ENCODE measurements around the gene EIF2S2.

GRCh38 chr20:34145280-34145819 lies 33.3 kb upstream of the EIF2S2 start:
- TF ChIP-seq EZH2phosphoT487 (IDR thresholded peaks at IDR 0.05; ENCODE audit: insufficient read depth, low read depth) (no peak), EZH2 (IDR thresholded peaks at IDR 0.05; ENCODE audit: insufficient read depth, poor library complexity, severe bottlenecking) (no peak)

Measured in GM23248 (cell line).